Smooth muscle cell of the brain vasculature (primary cell): ENCODE results near the gene IL1R1.

Source experiments
- DNase-seq: peaks from one replicate; pipeline ENCODE4 v3.0.0-alpha.2; 2012; ENCODE audit warnings: low read depth, low spot score

Gene IL1R1

GRCh38 chr2:102139851-102140250, 2.7 kb upstream of the IL1R1 start:
- no peak for DNase-seq

DNA sequence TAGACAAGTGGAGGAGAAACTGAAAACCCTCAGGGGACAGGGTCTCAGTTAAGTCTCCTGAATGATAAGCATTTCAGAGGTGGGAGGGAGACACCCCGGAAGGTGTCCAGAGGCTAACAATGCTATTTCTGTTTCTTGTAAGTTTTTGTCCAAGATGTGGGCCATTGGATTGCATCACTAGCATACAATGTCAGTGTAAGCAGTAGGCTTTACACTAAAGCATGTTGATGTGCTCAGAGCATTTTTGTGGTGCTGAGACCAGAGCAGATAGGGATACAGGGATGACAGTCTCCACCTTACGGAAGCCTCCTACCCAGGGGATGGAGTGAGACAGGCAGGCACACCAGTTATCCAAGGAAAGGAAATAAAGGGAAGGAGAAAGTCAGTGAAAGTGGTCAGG, 2.2 kb upstream of the IL1R1 start:
- DNase-seq: no peak

DNA sequence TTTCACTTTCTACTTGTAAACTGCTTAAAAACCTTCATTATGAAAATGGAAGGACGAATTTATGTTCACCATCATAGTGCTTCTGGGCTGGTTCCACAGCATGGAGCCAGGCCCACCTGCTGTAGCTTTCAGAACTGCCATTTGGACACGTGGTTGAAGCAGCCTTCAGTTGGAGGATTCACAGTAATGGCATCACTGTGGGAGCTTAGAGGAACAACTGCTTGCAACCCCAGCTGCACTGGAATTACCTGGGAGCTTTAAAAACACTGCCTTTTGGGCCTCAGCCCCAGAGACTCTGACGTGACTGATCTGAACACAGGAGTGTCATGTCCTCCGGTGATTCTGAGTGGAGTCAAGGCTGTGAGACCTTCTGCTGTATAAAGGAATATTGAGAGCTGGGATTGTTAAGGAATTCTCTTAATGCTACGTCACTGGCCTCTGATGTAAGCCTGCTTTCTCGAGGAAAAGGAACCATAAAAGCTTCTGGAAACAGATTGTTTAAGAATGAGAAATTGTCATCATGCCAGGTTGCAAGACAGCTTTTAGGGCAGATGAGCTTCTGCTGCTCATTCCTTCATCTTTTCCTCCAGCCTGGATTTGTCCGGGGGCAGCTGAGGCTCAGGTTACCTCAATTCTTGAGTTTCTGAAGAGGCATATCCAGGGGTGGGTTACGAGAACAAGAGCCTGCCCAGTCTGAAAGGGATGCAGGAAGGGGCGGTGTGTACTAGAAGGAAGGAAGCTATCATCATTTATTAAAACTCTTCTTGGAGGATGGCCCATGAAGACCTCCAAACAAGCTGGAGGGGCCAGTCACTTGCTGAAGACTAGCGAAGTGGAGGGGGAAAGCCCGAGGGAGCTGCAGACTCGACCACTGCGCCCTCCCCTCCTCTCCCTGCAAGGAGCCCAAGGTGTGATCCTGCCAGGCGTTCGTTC, 1.3 kb upstream of the IL1R1 start:
- DNase-seq: no peak

DNA sequence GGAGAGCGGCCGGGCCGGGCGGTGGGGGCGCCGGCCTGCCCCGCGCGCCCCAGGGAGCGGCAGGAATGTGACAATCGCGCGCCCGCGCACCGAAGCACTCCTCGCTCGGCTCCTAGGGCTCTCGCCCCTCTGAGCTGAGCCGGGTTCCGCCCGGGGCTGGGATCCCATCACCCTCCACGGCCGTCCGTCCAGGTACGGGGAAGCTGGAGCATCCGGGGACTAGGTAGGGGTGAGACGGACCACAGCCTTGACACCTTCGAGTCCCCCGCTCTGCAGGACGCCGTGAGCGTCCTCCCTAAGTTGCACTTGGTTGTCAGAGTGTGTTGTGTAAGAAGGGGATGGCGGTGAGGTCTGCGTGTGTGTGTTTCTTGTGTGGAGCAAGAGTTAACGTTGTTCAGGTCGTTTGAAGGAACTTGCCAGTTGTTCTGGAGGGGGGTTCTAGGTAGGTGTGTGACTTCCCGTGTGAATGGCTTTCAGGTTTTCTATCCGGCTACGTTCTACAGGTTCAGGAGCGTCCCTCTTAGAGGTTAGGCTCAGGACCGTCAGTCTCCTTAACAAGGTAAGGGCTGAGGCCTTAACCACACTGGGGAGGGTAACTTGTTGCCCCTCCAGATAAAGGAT, 393 bp downstream of the IL1R1 start:
- no peak for DNase-seq

- no peak for DNase-seq
Measured at GRCh38 chr2:102143450-102143985, 972 bp downstream of the IL1R1 start.

DNA sequence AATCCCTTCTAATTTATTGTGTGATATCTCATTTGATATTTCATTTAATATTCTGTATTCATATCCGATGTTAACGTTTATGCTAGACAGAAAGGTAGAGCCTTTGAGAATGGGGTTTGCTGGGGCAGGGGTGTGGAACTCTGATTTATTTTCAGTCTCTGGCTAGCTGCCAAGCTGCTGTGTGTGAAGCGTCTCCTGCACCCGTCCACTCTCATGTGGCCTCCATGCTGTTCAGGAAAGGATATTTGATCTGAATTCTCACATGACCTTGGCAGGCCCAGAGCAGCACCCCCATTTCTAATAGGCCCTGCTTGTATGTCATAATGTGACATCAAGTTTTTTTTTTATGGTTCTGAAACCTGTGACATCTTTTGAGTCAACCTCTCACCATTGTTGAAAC, 1.6 kb downstream of the IL1R1 start:
- no peak for DNase-seq

DNA sequence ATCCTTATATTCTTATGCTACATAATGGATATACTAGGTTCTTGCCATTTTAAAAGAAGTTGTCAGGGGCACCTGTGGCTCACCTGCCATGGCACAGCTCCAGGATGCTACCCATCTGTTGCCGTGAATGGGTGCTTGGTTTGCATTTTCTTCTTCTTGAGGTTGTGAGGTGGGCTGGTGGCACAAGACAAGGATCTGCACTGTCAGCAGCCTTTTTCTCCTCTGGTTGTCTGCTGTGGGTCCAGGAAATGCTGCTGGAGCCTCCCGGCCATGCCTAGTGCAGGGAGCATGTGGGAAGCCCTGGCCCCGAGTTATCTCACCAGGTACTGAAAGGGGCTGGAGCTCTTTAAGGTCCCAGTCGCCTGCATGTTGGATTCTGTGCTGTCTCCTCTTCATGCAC, 2.6 kb downstream of the IL1R1 start:
- DNase-seq: no peak

DNA sequence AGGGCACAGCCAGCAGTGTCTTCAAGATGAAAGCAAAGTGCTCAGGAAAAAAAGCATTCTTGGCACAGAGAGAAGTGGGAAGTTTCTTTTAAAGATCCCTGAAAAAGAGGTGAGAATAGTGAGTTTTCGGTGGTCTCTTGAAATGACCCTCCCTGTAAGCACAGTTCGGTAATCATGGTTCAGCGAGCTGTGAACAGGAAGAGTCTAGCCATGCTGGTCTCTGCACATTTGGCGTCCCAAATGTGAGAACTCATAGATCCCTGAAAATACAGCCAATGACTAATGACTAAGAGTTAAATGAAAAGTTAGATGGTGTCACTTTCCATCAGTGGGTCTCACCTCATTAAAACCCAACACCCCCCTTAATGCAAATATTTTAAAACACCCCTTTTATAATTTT, 3.4 kb downstream of the IL1R1 start:
- DNase-seq: no peak

- no peak for DNase-seq
Measured at GRCh38 chr2:102147935-102148334, 5.4 kb downstream of the IL1R1 start.

DNA sequence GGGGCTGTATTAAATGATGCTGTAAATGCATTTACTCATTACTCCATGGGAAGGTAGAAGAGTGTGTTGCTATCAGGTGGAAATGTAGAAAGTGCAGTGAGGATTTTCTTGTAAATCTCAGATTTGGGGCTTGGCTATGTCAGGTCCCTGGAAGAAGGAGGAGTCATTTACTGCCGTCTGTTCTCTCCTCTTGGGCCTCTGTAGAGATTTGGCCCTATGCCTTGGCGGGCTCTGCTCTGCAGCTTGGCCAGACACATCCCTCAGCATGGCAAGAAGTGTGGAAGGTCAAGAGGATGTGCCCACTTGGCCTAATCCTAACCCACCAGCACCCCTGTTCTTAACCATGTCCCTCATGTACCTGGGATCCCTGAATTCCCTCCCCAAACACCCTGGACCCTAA, 6.7 kb downstream of the IL1R1 start:
- DNase-seq: no peak

- no peak for DNase-seq
Measured at GRCh38 chr2:102149644-102150455, 7.3 kb downstream of the IL1R1 start.

DNA sequence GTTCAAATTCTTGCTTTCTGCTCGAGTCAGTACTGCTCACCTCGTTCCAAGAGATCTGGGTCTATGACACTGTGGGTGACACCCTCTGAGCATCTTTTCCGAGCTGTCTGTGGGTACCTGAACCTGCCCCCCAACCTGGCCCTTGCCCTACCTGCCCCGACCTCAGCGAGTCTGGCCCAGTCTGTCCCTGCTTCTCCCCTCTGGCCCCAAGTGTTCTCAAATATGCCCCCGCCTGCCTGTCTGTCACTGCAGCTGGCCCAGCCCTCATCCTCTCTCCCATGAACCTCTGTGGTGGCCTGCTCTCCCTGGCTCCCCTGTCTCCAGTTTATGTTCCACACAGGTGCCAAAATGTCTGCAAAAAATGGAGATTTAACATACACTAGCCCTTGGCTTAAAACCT, 11.8 kb downstream of the IL1R1 start:
- no peak for DNase-seq

DNA sequence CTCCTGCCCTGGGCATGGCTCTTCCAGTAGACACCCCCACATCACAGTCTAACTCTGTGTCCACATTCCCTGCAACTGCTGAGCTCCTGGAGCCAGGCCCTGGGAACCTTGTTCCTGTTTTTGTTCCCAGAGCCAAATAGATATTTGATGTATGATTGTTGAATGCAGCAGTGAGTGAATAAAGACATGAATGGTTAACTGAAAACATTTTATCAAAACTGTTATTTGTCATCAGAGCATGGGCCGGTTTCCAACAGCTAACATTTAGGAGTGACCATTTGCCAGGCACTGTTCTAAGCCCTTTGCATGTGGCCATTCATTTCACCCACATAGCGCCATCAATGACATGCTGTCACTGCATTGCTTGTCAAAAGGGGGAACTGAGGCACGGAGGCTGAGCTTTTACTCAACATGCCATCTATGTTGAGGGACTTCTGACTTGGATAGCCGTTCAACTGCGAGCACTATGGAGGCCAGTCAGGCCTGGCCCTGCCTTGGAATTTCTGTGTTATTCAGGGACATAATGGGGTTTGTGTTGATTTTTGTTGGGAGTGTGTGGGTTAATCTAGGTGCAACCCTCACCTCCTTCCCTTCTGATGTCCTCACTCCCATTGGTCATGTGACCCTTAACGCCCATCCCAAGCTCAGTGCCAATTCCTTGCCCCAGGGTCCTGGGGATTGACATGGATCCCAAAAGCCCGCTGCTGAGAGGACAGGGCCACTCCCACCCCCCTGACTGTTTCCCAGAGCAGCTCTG, 12.6 kb downstream of the IL1R1 start:
- no peak for DNase-seq

DNA sequence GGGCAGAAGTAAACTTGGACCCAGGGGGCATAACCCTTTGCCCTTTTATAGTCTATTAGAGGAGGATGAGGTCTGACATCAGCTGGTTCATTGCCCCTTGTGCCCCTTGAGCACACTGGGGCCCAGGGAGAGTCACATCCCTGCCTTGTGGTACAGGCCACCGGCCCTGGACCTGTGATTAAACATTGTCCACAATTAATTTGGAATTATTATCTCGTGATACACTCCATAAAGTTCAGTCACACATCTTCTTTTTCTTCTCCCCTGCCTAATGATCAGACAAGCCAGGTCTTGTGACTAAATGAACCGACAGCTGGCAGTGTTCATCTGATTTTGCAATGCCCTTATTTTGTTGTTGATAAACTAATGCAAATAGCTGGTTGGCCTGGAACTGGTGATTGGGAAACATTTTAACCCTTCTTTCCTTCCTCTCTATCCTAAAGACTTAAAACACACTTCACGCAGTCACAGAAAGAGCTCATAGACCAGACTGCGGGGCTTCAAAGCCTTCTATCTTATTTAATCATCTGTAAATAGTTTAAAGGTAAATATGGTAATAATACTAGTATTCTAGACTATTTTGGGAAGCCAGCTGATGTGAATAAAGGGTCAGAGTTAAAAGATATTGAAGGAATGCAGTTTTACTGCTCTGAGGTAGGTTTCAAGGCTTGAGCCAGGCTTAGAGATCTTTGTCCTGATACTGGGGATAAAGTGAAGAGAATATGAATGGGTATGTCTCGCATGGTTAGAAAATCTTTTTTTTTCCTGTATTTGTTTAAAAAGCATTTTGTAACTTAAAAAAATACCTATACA, 13.4 kb downstream of the IL1R1 start:
- DNase-seq: no peak

DNA sequence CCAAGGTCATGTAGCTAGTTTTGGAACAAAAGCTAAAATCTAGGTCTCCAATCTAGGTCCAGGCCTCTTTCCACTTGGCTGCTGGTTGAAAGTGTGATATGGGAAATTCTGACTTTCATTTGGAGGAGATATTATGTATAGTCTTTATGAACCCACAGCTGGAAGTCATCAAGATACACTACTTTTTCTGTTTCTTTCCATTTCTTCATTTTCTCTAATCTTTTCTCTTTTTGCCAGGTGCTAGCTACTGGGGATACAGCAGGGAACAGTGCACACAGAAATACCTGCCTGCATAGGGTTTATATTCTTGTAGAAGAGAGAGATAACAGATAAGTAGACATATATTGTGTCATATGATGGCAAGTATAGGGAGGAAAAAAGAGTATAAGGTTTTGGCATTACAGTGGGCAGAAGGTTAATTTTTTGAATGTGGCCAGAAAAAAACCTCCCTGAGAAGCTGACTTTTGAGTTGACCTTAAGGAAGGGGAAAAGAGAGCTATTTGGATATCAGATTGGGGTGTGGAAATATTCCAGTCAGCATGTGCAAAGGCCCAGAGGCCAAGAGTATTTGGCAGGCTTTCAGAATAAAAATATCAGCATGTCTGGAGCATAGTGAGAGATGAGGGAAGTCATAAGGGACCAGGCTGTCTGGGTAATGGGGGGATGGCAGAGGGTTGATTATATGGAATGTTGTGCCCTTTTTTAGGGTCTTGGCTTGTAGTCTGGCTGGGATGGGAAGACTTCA, 15.6 kb downstream of the IL1R1 start:
- no peak for DNase-seq

DNA sequence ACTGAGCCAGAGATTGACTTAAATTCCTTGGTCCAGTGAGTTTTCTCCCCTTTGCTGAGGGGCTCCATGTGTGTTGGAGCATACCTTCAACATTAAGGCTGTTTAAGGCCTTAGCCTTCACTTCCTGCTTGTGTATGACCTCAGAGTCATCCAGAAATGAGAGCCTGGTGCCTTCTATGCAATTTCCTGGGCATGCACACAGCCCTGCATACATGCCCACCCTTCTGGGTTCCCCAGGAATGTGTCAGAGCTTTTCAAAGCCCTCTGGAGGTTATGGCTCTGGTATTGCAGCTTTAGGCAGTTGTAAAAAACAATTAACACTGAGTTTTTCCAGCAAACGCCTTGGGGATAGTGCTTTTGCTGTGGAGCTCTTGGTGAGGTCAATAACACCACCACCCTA, 16.7 kb downstream of the IL1R1 start:
- no peak for DNase-seq

- DNase-seq: no peak
Measured at GRCh38 chr2:102166189-102166845, 23.8 kb downstream of the IL1R1 start.

DNA sequence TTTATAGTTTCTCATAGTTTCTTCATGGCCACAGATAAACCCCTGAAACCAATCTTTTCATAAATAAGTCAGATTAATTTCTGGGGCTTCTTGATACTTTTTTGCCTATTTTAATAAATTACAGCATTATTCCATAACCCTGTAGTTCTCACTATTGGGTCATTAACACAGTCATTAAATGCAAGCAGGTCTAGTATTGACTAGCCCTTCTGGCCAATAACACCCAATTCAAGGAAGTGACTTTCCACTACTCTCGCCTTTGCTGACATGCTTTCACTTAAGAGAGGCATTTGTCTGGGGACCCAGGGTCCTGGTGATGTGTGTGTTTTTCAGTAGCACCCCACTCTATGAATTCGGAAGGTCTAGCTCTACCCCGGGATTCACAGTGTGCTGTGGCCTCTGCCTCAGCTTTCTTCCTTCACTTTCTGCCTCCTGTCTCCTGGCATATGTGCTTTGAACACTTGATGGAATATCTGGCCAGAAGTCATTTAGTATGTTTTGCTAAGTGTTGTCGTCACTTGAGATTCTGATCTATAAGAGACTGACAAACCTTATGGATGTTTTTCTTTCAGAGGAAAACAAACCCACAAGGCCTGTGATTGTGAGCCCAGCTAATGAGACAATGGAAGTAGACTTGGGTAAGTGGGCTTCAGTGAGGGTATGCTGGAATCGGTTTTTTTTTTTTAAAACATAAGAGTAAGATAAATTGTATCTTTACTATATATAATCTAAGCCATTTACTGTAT, 25.7 kb downstream of the IL1R1 start:
- DNase-seq: no peak

DNA sequence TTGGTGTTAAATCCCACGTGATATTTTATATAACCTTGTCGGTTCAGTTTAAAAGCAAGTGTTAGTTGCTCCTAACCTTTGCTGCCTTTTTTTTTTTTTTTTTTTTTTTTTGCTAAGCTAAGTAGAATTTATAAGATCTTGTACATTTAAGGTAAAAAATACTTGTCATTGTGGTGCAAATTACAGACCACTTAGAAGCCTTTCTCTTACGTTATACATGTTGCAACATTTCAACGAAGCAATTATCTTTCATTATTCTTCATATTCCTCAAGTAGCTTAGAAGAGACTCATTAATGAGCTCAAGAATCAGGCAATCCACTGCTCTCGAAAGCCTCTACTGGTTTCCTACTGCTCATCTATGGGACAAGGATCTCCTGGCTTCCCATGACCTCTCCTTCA, 29.4 kb downstream of the IL1R1 start:
- DNase-seq: no peak
